Transverse colon (tissue), 4 donors: ENCODE data around the gene KRTAP6-3. TPM values are rescaled to one million over a fixed set of nuclear protein-coding genes. Genes with fewer than 3 reads are reported as not detected.

Experiments
- DNase-seq: peaks from one replicate; pipeline ENCODE4 v3.0.0-alpha.2; 2019
- H3K27ac ChIP-seq, 4 donors: fragments of 200-600 bp; sonication (generic); 2 replicates each; pipeline ENCODE4 v1.5.1; 2016 to 2018; ENCODE audit warnings: inconsistent platforms in 4 of 4
- H3K27me3 ChIP-seq: fragments of 200-600 bp; sonication (generic); 2 replicates; pipeline ENCODE4 v1.5.1; 2017; ENCODE audit warnings: inconsistent platforms
- H3K36me3 ChIP-seq, 4 donors: fragments of 200-600 bp; sonication (generic); 2 replicates each; pipeline ENCODE4 v1.5.1; 2017 to 2019; ENCODE audit warnings: inconsistent platforms in 4 of 4
- H3K4me1 ChIP-seq, 4 donors: fragments of 200-600 bp; sonication (generic); 2 replicates each; pipeline ENCODE4 v1.5.1; 2017 to 2020; ENCODE audit warnings: inconsistent platforms in 4 of 4
- H3K4me3 ChIP-seq, 4 donors: fragments of 200-600 bp; sonication (generic); 1 replicate in 1 of 4; 2 replicates in 3 of 4; pipeline versions ENCODE4 v1.5.1 to v1.6.1; 2017 to 2019; ENCODE audit warnings: inconsistent platforms in 4 of 4
- H3K9me3 ChIP-seq, 2 donors: fragments of 200-600 bp; sonication (generic); 2 replicates each; pipeline ENCODE4 v1.5.1; 2017 to 2019; ENCODE audit warnings: inconsistent platforms in 2 of 2
- EP300 ChIP-seq: sonication (generic); formaldehyde crosslinking; IDR thresholded peaks from one replicate; pipeline ENCODE4 v1.6.1; 2017; ENCODE audit warnings: antibody characterized with exemption, low read depth
- POLR2A ChIP-seq: fragments of 450-650 bp; IDR thresholded peaks from one replicate; pipeline ENCODE4 v1.6.1; 2016; ENCODE audit warnings: antibody characterized with exemption, mild to moderate bottlenecking, moderate library complexity
- POLR2AphosphoS5 ChIP-seq, 3 donors: sonication (generic); formaldehyde crosslinking; IDR thresholded peaks; one replicate each; pipeline ENCODE4 v1.6.1; 2016; ENCODE audit warnings: antibody characterized with exemption in 3 of 3
- WGBS, 2 donors: methylation state at CpG; one replicate each; pipeline ENCODE4 v1.1.5; 2018; ENCODE audit warnings: low coverage in 1 of 2; 5-methylcytosine and 5-hydroxymethylcytosine counted together
- in situ Hi-C, 4 donors: fragments of 200-750 bp; cut with MboI; loops; one replicate each; pipeline versions ENCODE4 v1.15.0 to v1.15.1; 2017; ENCODE audit warnings: low sequenced_read_pairs in 3 of 4, low pct_ligation_motif_present in 1 of 4, low pct_unique_long_range_greater_than_20kb in 1 of 4
- intact Hi-C: fragments of 100-400 bp; cut with DNase I; formaldehyde crosslinking; loops from one replicate; pipeline ENCODE4 v1.15.1; 2023; ENCODE audit warnings: low total_unique reads
- total RNA-seq, 4 donors: library from RNA; depleted of rRNA; stranded (reverse); fragments of >200 nt; gene quantifications; one replicate each; pipeline ENCODE4 v1.1.0, GENCODE V29; 2016
- TF ChIP-seq, protein P1 (sequence below), 5 experiments: fragments of 200-600 bp in 3 of 5; fragments of 450-650 bp in 2 of 5; sonication (generic) in 3 of 5; IDR thresholded peaks; 1 replicate in 2 of 5; 2 replicates in 3 of 5; pipeline ENCODE4 v1.5.1; 2016 to 2017; ENCODE audit warnings: antibody characterized with exemption in 5 of 5, inconsistent platforms in 3 of 5, mild to moderate bottlenecking in 2 of 5, moderate library complexity in 1 of 5

Gene KRTAP6-3
- total RNA-seq, 4 donors from 2014 or later = not detected

DNA sequence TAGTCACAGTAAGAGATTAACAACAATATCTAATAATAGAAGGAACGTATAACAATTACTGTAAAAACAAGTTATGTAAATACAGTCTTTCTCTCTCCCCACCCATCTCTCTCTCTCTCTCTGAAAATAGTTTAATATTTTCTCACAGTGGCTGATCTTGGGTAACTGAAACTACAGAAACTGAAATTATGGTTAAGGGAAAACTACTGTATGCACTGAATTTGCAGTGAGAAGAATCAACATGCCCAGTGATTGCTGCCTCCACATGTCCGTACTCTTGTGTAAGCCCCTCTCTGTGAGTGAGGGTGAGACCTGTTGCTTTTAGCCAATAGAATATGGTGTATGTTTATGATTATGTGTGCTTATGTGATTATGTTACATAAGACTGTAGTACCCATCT, 19.9 kb downstream of the KRTAP6-3 start:
- WGBS, 2 donors = 75 to 82% methylated on average over 2 of the region's 2 CpGs
- no peak overlapping the region for H3K4me3 ChIP-seq
- no peaks in the 10 kb centered on the region for H3K4me1 ChIP-seq
- DNase-seq = no peak
- no peaks in the 10 kb centered on the region for H3K9me3 ChIP-seq
- TF ChIP-seq POLR2A (no peak), EP300 (no peak)
- TF ChIP-seq, protein P1, sequence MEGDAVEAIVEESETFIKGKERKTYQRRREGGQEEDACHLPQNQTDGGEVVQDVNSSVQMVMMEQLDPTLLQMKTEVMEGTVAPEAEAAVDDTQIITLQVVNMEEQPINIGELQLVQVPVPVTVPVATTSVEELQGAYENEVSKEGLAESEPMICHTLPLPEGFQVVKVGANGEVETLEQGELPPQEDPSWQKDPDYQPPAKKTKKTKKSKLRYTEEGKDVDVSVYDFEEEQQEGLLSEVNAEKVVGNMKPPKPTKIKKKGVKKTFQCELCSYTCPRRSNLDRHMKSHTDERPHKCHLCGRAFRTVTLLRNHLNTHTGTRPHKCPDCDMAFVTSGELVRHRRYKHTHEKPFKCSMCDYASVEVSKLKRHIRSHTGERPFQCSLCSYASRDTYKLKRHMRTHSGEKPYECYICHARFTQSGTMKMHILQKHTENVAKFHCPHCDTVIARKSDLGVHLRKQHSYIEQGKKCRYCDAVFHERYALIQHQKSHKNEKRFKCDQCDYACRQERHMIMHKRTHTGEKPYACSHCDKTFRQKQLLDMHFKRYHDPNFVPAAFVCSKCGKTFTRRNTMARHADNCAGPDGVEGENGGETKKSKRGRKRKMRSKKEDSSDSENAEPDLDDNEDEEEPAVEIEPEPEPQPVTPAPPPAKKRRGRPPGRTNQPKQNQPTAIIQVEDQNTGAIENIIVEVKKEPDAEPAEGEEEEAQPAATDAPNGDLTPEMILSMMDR (IDR thresholded peaks at IDR 0.05) = no peak
- intact Hi-C loops (no loop called here), in situ Hi-C loops (no loop called here)
- no peaks in the 10 kb centered on the region for H3K36me3 ChIP-seq
- H3K27me3 ChIP-seq = no peaks in the 10 kb centered on the region
- H3K27ac ChIP-seq = no peak overlapping the region

GRCh38 chr21:30613836-30614235, 21.6 kb downstream of the KRTAP6-3 start, which contains the start of gene KRTAP6-1:
KRTAP6-1 (minus strand) TSS chr21:30613930; CDS start chr21:30613904, 26 bp downstream.
- Histone ChIP-seq H3K36me3 (no peaks in the 10 kb centered on the region), H3K27ac (no peak within 1 kb of the TSS), H3K4me3 (no peak within 1 kb of the TSS), H3K4me1 (no peaks in the 10 kb centered on the region), H3K9me3 (no peaks in the 10 kb centered on the region), H3K27me3 (no peaks in the 10 kb centered on the region)
- in situ Hi-C loops (no loop called here), intact Hi-C loops (no loop called here)
- WGBS, 2 donors = 56% methylated on average over 2 of the region's 2 CpGs; no CpG with 5 or more reads in 1 of the 2 donors
- TF ChIP-seq POLR2A = no peak
- TF ChIP-seq EP300 = no peak
- TF ChIP-seq POLR2AphosphoS5 (IDR thresholded peaks at IDR 0.05) = no peak
- TF ChIP-seq, protein P1 (IDR thresholded peaks at IDR 0.05) = no peak
- DNase-seq = no peak

DNA sequence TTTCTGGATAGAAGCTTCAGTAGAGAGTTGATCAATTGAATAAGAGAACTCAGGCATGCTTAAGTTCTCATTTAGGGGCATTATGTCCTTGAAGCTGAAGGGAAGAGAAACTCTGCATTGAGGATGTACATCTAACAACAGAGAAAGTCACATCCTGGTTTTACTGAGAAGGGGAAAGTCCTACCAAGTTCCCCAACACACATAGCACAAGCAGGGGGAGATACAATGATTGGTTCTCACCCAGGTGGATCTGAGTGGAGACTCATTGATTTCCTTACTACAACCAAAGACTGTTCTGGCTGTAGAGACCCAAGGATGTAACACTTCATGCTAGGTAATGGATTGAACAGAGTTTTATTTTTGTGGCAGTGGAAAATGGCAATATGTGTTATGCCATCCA, 23.0 kb downstream of the KRTAP6-3 start:
- intact Hi-C loops = no loop called here
- H3K4me3 ChIP-seq = no peak overlapping the region
- in situ Hi-C loops = no loop called here
- no peak for DNase-seq
- no peaks in the 10 kb centered on the region for H3K4me1 ChIP-seq
- no peaks in the 10 kb centered on the region for H3K27me3 ChIP-seq
- H3K27ac ChIP-seq = no peak overlapping the region
- no peaks in the 10 kb centered on the region for H3K9me3 ChIP-seq
- no peaks in the 10 kb centered on the region for H3K36me3 ChIP-seq
- TF ChIP-seq, protein P1 (IDR thresholded peaks at IDR 0.05) = no peak
- TF ChIP-seq EP300 = no peak
- no peak for TF ChIP-seq POLR2A
- TF ChIP-seq POLR2AphosphoS5 (IDR thresholded peaks at IDR 0.05) = no peak

GRCh38 chr21:30616125-30616524, 23.9 kb downstream of the KRTAP6-3 start, which contains the start of gene KRTAP20-1:
KRTAP20-1 (plus strand) TSS chr21:30616425; CDS start chr21:30616455, 30 bp downstream.
- Histone ChIP-seq H3K27ac (no peak within 1 kb of the TSS), H3K27me3 (no peaks in the 10 kb centered on the region), H3K4me1 (no peaks in the 10 kb centered on the region), H3K9me3 (no peaks in the 10 kb centered on the region), H3K4me3 (no peak within 1 kb of the TSS), H3K36me3 (no peaks in the 10 kb centered on the region)
- intact Hi-C loops (no loop called here), in situ Hi-C loops (no loop called here)
- DNase-seq = no peak
- WGBS, 2 donors = 87 to 96% methylated on average over 2 of the region's 2 CpGs
- TF ChIP-seq, protein P1 (IDR thresholded peaks at IDR 0.05) = no peak
- TF ChIP-seq POLR2AphosphoS5 (IDR thresholded peaks at IDR 0.05) (no peak), POLR2A (no peak), EP300 (no peak)
